Measurements from ENCODE around the gene AGMO.

AGMO gene

DNA sequence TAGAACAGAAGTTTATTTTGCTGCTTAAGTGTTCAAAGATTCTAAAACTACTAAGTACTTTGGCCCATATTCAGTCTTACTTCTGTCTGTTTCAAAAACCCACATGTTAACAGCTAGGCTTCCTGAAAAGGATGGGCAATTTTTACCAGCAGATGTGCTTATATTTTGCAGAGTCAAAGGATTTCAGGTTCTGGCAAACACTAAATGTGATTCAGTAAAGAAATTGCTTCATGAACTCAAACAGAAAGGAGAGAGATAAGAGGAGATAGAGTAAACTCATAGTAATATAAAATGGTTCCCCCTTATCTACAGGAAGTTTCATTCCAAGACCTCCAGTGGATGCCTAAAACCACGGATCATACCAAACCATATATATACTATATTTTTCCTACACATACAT is 248.5 kb downstream of the AGMO start:
- H3K27ac ChIP-seq = no peak overlapping the region
- H4K20me1 ChIP-seq (ENCODE audit: insufficient read depth) = no peaks in the 10 kb centered on the region
- TF ChIP-seq, protein P1, sequence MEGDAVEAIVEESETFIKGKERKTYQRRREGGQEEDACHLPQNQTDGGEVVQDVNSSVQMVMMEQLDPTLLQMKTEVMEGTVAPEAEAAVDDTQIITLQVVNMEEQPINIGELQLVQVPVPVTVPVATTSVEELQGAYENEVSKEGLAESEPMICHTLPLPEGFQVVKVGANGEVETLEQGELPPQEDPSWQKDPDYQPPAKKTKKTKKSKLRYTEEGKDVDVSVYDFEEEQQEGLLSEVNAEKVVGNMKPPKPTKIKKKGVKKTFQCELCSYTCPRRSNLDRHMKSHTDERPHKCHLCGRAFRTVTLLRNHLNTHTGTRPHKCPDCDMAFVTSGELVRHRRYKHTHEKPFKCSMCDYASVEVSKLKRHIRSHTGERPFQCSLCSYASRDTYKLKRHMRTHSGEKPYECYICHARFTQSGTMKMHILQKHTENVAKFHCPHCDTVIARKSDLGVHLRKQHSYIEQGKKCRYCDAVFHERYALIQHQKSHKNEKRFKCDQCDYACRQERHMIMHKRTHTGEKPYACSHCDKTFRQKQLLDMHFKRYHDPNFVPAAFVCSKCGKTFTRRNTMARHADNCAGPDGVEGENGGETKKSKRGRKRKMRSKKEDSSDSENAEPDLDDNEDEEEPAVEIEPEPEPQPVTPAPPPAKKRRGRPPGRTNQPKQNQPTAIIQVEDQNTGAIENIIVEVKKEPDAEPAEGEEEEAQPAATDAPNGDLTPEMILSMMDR (conservative IDR thresholded peaks at IDR 0.05; ENCODE audit: low read depth, low read length) = no peak
- no peak overlapping the region for H3K4me3 ChIP-seq (IDR thresholded peaks at IDR 0.05; ENCODE audit: insufficient read depth, low read depth, low read length)
- no peaks in the 10 kb centered on the region for H3K4me1 ChIP-seq (ENCODE audit: low read depth, poor library complexity, severe bottlenecking)
- H3K36me3 ChIP-seq (ENCODE audit: insufficient read depth) = no peaks in the 10 kb centered on the region
- no peaks in the 10 kb centered on the region for H3K79me2 ChIP-seq (ENCODE audit: insufficient read depth, low read depth)
- no peak overlapping the region for H3K4me2 ChIP-seq
- peak overlapping the region; percentile 17; the same call in 1 of the 2 replicates for H2AFZ ChIP-seq (ENCODE audit: low read depth)
- no peaks in the 10 kb centered on the region for H3K27me3 ChIP-seq (ENCODE audit: insufficient read depth, low read depth)
- no peak overlapping the region for H3K9ac ChIP-seq

DNA sequence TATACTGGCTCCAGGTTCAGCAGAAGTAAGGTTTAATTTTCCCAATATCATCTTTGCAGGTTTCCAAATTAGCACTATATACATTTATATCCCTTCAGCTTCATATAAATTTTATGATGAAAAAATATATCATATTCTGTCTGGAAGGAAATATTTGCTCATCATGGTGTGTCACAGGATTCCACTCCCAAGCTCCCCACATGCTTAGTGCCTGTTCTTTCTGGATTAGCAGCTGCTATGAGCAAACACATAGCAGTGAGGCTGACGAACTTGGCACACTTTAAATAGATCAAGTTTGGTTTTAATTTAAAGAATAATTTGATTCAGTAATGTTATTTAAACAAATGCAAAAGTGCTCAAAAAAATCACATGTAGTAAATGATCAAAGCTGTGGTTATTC is 251.9 kb downstream of the AGMO start:
- Histone ChIP-seq H3K4me3 (IDR thresholded peaks at IDR 0.05; ENCODE audit: insufficient read depth, low read depth, low read length) (no peak overlapping the region), H3K27me3 (ENCODE audit: insufficient read depth, low read depth) (no peaks in the 10 kb centered on the region), H3K4me1 (ENCODE audit: low read depth, poor library complexity, severe bottlenecking) (no peaks in the 10 kb centered on the region), H3K36me3 (ENCODE audit: insufficient read depth) (no peaks in the 10 kb centered on the region), H2AFZ (ENCODE audit: low read depth) (no peak overlapping the region), H4K20me1 (ENCODE audit: insufficient read depth) (no peaks in the 10 kb centered on the region), H3K79me2 (ENCODE audit: insufficient read depth, low read depth) (no peaks in the 10 kb centered on the region), H3K4me2 (no peak overlapping the region), H3K9ac (no peak overlapping the region), H3K27ac (no peak overlapping the region)
- TF ChIP-seq, protein P1 (conservative IDR thresholded peaks at IDR 0.05; ENCODE audit: low read depth, low read length) = no peak

DNA sequence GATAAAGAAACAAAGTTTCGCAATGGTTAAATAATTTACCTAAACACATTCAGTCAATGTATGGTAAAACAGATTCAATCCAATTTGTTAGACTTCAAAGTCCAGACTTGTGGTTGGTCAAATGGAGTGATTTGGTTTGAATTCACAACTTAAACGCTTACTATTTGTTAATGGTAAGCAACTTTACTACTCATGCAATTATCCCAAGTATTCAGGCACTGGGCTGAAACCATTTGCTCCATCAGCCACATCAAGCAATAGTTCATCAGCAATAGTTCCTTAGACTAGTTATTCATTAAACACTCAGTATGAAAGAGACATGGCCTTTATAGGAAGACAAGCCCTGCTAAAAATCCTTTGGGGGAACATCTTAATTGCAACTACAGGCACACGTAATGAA is 253.0 kb downstream of the AGMO start:
- H3K4me2 ChIP-seq = no peak overlapping the region
- no peak overlapping the region for H2AFZ ChIP-seq (ENCODE audit: low read depth)
- H3K79me2 ChIP-seq (ENCODE audit: insufficient read depth, low read depth) = no peaks in the 10 kb centered on the region
- no peaks in the 10 kb centered on the region for H3K4me1 ChIP-seq (ENCODE audit: low read depth, poor library complexity, severe bottlenecking)
- H3K27ac ChIP-seq = no peak overlapping the region
- H3K27me3 ChIP-seq (ENCODE audit: insufficient read depth, low read depth) = no peaks in the 10 kb centered on the region
- H4K20me1 ChIP-seq (ENCODE audit: insufficient read depth) = no peaks in the 10 kb centered on the region
- H3K9ac ChIP-seq = no peak overlapping the region
- H3K36me3 ChIP-seq (ENCODE audit: insufficient read depth) = no peaks in the 10 kb centered on the region
- H3K4me3 ChIP-seq (IDR thresholded peaks at IDR 0.05; ENCODE audit: insufficient read depth, low read depth, low read length) = no peak overlapping the region
- TF ChIP-seq, protein P1 (conservative IDR thresholded peaks at IDR 0.05; ENCODE audit: low read depth, low read length) = no peak

DNA sequence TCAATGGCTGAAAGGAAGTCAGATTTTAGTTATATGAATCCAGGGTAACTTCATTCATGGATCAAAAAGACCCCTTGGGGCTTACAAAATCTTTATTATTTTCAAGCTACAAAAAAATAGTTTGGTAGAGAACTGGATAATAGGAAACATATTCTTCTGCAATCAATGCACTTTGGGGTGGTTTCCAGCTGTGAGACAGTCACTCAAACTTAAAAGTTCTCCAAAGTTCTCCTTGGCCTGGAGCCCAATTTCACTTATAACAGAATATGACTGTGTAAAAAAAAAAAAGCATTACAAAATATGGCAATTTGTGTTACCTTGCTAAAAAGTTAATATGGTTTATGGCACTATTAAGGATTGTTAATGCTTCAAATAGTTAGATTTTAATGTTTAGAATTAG is 255.5 kb downstream of the AGMO start:
- TF ChIP-seq, protein P1 (conservative IDR thresholded peaks at IDR 0.05; ENCODE audit: low read depth, low read length) = no peak
- Histone ChIP-seq H3K4me1 (ENCODE audit: low read depth, poor library complexity, severe bottlenecking) (no peaks in the 10 kb centered on the region), H3K4me2 (no peak overlapping the region), H3K79me2 (ENCODE audit: insufficient read depth, low read depth) (no peaks in the 10 kb centered on the region), H3K9ac (no peak overlapping the region), H3K36me3 (ENCODE audit: insufficient read depth) (no peaks in the 10 kb centered on the region), H2AFZ (ENCODE audit: low read depth) (no peak overlapping the region), H4K20me1 (ENCODE audit: insufficient read depth) (no peaks in the 10 kb centered on the region), H3K27ac (no peak overlapping the region), H3K4me3 (IDR thresholded peaks at IDR 0.05; ENCODE audit: insufficient read depth, low read depth, low read length) (no peak overlapping the region), H3K27me3 (ENCODE audit: insufficient read depth, low read depth) (no peaks in the 10 kb centered on the region)
